Adrenal gland (tissue), 5 donors: ENCODE measurements around the gene GRIK1.

ENCODE experiments used
- CTCF ChIP-seq, 6 experiments: fragments of 450-650 bp in 4 of 6; fragments of 200-600 bp in 2 of 6; sonication (generic) in 1 of 6; IDR thresholded peaks; 1 replicate in 5 of 6; 2 replicates in 1 of 6; pipeline versions ENCODE4 v1.5.1 to v1.8.0; 2016 to 2021; ENCODE audit warnings: antibody characterized with exemption in 6 of 6, mild to moderate bottlenecking in 2 of 6, moderate library complexity in 1 of 6
- POLR2A ChIP-seq, 2 donors: fragments of 450-650 bp; IDR thresholded peaks; one replicate each; pipeline ENCODE4 v1.6.1; 2017; ENCODE audit warnings: antibody characterized with exemption in 2 of 2, mild to moderate bottlenecking in 2 of 2, moderate library complexity in 1 of 2
- donor health status: DM: no; HTN: no; CAD: no.

- TF ChIP-seq CTCF (IDR thresholded peaks at IDR 0.05) (no peak), POLR2A (IDR thresholded peaks at IDR 0.05) (no peak)
Measured at GRCh38 chr21:29604076-29604475, 335.7 kb downstream of the GRIK1 start.
